HG02610 (cell line): ENCODE data around the gene CEACAM1.
A peak's percentile ranks its signal among the peaks of the same experiment; 100 is the strongest.
"Not testable (repeated sequence)": the region's sequence is repeated elsewhere in the genome, so short reads cannot be mapped to it uniquely, and the experiment has no call there.

Experiments used
- ATAC-seq: cut with Tn5 transposase; IDR thresholded peaks from one replicate; pipeline ENCODE4 v1.9.1; 2021; ENCODE audit warnings: mild to moderate bottlenecking, moderate library complexity; ENCODE audit not compliant: unreplicated experiment

Gene CEACAM1

GRCh38 chr19:42512743-42513304 lies 15.5 kb downstream of the CEACAM1 start:
- ATAC-seq: peak; percentile 77

GRCh38 chr19:42512130-42512636 lies 16.1 kb downstream of the CEACAM1 start:
- ATAC-seq: no peak

GRCh38 chr19:42511340-42511739 lies 16.9 kb downstream of the CEACAM1 start:
- ATAC-seq: no peak

GRCh38 chr19:42508892-42509444 lies 19.3 kb downstream of the CEACAM1 start:
- peak; percentile 43 for ATAC-seq

- ATAC-seq: no peak
These were observed 23.2 kb downstream of the CEACAM1 start for GRCh38 chr19:42505066-42505465.

GRCh38 chr19:42501733-42502132 lies 26.5 kb downstream of the CEACAM1 start:
- no peak for ATAC-seq

- not testable (repeated sequence) for ATAC-seq
These were observed 27.0 kb downstream of the CEACAM1 start for GRCh38 chr19:42501243-42501642.

GRCh38 chr19:42498169-42498757 lies 30.0 kb downstream of the CEACAM1 start:
- ATAC-seq: no peak

- peak; percentile 57 for ATAC-seq
These were observed 30.7 kb downstream of the CEACAM1 start for GRCh38 chr19:42497492-42498168.

- no peak for ATAC-seq
These were observed 31.7 kb downstream of the CEACAM1 start for GRCh38 chr19:42496460-42497133.

GRCh38 chr19:42495663-42496062 lies 32.6 kb downstream of the CEACAM1 start:
- no peak for ATAC-seq

- ATAC-seq: no peak
These were observed 34.0 kb downstream of the CEACAM1 start for GRCh38 chr19:42494321-42494720.

- no peak for ATAC-seq
These were observed 39.3 kb downstream of the CEACAM1 start for GRCh38 chr19:42488783-42489521.

- ATAC-seq: no peak
These were observed 40.5 kb downstream of the CEACAM1 start for GRCh38 chr19:42487798-42488178.

GRCh38 chr19:42487032-42487797 lies 41.1 kb downstream of the CEACAM1 start:
- ATAC-seq: no peak

GRCh38 chr19:42485036-42485435 lies 43.2 kb downstream of the CEACAM1 start:
- ATAC-seq: not testable (repeated sequence)

GRCh38 chr19:42480335-42481095 lies 47.8 kb downstream of the CEACAM1 start:
- ATAC-seq: no peak

GRCh38 chr19:42479736-42480135 lies 48.5 kb downstream of the CEACAM1 start:
- ATAC-seq: no peak

- ATAC-seq: no peak
These were observed 49.4 kb downstream of the CEACAM1 start for GRCh38 chr19:42478765-42479311.
